ENCODE results near the gene NEDD4L. TPM values are rescaled to one million over a fixed set of nuclear protein-coding genes. Genes with fewer than 3 reads are reported as not detected.

The NEDD4L gene
- total RNA-seq, 2 experiments from 2014 or later: 3.2 to 3.3 TPM

- Histone ChIP-seq H3K9me2 (ENCODE audit: insufficient read depth, low read length) (no peaks in the 10 kb centered on the region), H4K20me1 (ENCODE audit: insufficient read depth, low read length) (no peaks in the 10 kb centered on the region), H2AFZ (ENCODE audit: low read length) (no peak overlapping the region), H3K27ac (ENCODE audit: low read depth, low read length, poor library complexity, severe bottlenecking) (no peak overlapping the region), H3K36me3 (ENCODE audit: insufficient read depth, low read length) (no peaks in the 10 kb centered on the region), H3K4me3 (ENCODE audit: low read depth, low read length, poor library complexity, severe bottlenecking) (no peak overlapping the region), H3K4me1 (ENCODE audit: insufficient read depth, low read length, poor library complexity, severe bottlenecking) (no peaks in the 10 kb centered on the region), H3K79me2 (ENCODE audit: insufficient read depth, low read depth, low read length) (no peaks in the 10 kb centered on the region), H3K9me3 (ENCODE audit: low read length) (no peaks in the 10 kb centered on the region), H3K4me2 (ENCODE audit: low read length) (no peak overlapping the region)
- DNase-seq (ENCODE audit: low spot score): no peak
- intact Hi-C loops (cut with micrococcal nuclease; ENCODE audit: unreplicated experiment): no loop called here
- no TSS peak for BruUV-seq (replicated peaks)
- ChIA-PET CTCF (ENCODE audit: unreplicated experiment) (no interaction called here), POLR2A (no interaction called here)
- TF ChIP-seq, protein P1, sequence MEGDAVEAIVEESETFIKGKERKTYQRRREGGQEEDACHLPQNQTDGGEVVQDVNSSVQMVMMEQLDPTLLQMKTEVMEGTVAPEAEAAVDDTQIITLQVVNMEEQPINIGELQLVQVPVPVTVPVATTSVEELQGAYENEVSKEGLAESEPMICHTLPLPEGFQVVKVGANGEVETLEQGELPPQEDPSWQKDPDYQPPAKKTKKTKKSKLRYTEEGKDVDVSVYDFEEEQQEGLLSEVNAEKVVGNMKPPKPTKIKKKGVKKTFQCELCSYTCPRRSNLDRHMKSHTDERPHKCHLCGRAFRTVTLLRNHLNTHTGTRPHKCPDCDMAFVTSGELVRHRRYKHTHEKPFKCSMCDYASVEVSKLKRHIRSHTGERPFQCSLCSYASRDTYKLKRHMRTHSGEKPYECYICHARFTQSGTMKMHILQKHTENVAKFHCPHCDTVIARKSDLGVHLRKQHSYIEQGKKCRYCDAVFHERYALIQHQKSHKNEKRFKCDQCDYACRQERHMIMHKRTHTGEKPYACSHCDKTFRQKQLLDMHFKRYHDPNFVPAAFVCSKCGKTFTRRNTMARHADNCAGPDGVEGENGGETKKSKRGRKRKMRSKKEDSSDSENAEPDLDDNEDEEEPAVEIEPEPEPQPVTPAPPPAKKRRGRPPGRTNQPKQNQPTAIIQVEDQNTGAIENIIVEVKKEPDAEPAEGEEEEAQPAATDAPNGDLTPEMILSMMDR (conservative IDR thresholded peaks at IDR 0.05; ENCODE audit: low read length): no peak
- no peak for TF ChIP-seq EZH2phosphoT487 (IDR thresholded peaks at IDR 0.05; ENCODE audit: borderline replicate concordance, low read depth, low read length)
Observed at GRCh38 chr18:58307441-58307840, 263.4 kb downstream of the NEDD4L start.

GRCh38 chr18:58308463-58308862 is 264.4 kb downstream of the NEDD4L start:
- no peaks in the 10 kb centered on the region for H3K9me2 ChIP-seq (ENCODE audit: insufficient read depth, low read length)
- H3K4me1 ChIP-seq (ENCODE audit: insufficient read depth, low read length, poor library complexity, severe bottlenecking): no peaks in the 10 kb centered on the region
- no peaks in the 10 kb centered on the region for H3K79me2 ChIP-seq (ENCODE audit: insufficient read depth, low read depth, low read length)
- H3K27ac ChIP-seq (ENCODE audit: low read depth, low read length, poor library complexity, severe bottlenecking): no peak overlapping the region
- H3K4me3 ChIP-seq (ENCODE audit: low read depth, low read length, poor library complexity, severe bottlenecking): no peak overlapping the region
- intact Hi-C loops (cut with micrococcal nuclease; ENCODE audit: unreplicated experiment): no loop called here
- no peaks in the 10 kb centered on the region for H3K36me3 ChIP-seq (ENCODE audit: insufficient read depth, low read length)
- ChIA-PET POLR2A (no interaction called here), CTCF (ENCODE audit: unreplicated experiment) (no interaction called here)
- H2AFZ ChIP-seq (ENCODE audit: low read length): no peak overlapping the region
- no peaks in the 10 kb centered on the region for H3K9me3 ChIP-seq (ENCODE audit: low read length)
- H3K4me2 ChIP-seq (ENCODE audit: low read length): no peak overlapping the region
- TF ChIP-seq EZH2phosphoT487 (IDR thresholded peaks at IDR 0.05; ENCODE audit: borderline replicate concordance, low read depth, low read length): no peak
- TF ChIP-seq, protein P1 (conservative IDR thresholded peaks at IDR 0.05; ENCODE audit: low read length): no peak
- no peaks in the 10 kb centered on the region for H4K20me1 ChIP-seq (ENCODE audit: insufficient read depth, low read length)
- DNase-seq (ENCODE audit: low spot score): no peak
- BruUV-seq (replicated peaks): no TSS peak

- H3K9me2 ChIP-seq (ENCODE audit: insufficient read depth, low read length): no peaks in the 10 kb centered on the region
- no peak for DNase-seq (ENCODE audit: low spot score)
- ChIA-PET CTCF (ENCODE audit: unreplicated experiment) (no interaction called here), POLR2A (no interaction called here)
- no peak overlapping the region for H2AFZ ChIP-seq (ENCODE audit: low read length)
- H3K4me3 ChIP-seq (ENCODE audit: low read depth, low read length, poor library complexity, severe bottlenecking): no peak overlapping the region
- H3K4me1 ChIP-seq (ENCODE audit: insufficient read depth, low read length, poor library complexity, severe bottlenecking): no peaks in the 10 kb centered on the region
- H4K20me1 ChIP-seq (ENCODE audit: insufficient read depth, low read length): no peaks in the 10 kb centered on the region
- H3K79me2 ChIP-seq (ENCODE audit: insufficient read depth, low read depth, low read length): no peaks in the 10 kb centered on the region
- H3K4me2 ChIP-seq (ENCODE audit: low read length): no peak overlapping the region
- TF ChIP-seq EZH2phosphoT487 (IDR thresholded peaks at IDR 0.05; ENCODE audit: borderline replicate concordance, low read depth, low read length): no peak
- TF ChIP-seq, protein P1 (conservative IDR thresholded peaks at IDR 0.05; ENCODE audit: low read length): no peak
- no peaks in the 10 kb centered on the region for H3K36me3 ChIP-seq (ENCODE audit: insufficient read depth, low read length)
- BruUV-seq (replicated peaks): no TSS peak
- intact Hi-C loops (cut with micrococcal nuclease; ENCODE audit: unreplicated experiment): no loop called here
- H3K9me3 ChIP-seq (ENCODE audit: low read length): no peaks in the 10 kb centered on the region
- no peak overlapping the region for H3K27ac ChIP-seq (ENCODE audit: low read depth, low read length, poor library complexity, severe bottlenecking)
Observed at GRCh38 chr18:58309099-58309498, 265.1 kb downstream of the NEDD4L start.

Measured in OCI-LY7 (cell line).